HG03432 (cell line): ENCODE measurements around the gene SAG.
A peak's percentile ranks its signal among the peaks of the same experiment; 100 is the strongest.

Experiments used
- ATAC-seq: cut with Tn5 transposase; IDR thresholded peaks from one replicate; pipeline ENCODE4 v1.9.1; 2021; ENCODE audit warnings: mild to moderate bottlenecking, moderate library complexity; ENCODE audit not compliant: unreplicated experiment

The SAG gene

DNA sequence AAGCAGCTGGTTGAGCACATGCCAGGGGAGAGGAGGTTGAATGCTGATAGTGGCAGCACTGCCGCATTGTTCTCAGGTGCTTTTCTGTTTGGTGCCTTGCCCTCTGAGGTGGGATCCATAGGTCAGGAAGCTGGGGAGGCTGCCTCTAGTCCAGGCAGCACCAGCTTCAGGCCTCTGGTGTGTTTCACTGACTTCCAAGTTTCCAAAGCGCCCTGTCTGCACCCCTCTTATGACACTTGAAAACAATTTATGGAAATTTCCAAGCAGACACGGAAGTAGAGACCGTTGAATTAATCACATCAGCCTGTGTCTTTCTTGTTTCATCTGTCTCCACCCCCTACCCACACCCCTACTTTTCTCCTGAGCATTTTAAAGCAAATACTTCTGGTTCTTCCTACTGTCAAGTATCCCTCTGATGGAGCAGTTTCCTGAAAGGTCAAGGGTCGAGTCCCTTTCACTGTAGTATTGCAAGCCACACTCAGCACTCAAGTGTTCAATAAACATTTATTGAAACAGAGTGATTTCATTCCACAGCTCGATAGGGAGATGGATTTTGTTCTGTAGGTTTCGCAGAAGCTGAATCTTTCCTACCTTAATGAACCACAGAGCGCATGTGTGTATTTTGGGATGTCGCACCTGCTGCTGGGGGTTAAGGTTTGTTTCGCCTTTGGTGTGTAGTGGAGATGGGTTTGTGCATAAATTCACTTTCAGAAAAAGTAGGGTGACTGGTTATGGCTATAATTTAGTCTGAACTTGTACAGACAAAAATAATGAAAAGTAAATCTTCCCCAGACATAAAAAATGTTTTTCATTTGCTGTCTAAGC is 68.1 kb downstream of the SAG start:
- peak; percentile 38 for ATAC-seq

DNA sequence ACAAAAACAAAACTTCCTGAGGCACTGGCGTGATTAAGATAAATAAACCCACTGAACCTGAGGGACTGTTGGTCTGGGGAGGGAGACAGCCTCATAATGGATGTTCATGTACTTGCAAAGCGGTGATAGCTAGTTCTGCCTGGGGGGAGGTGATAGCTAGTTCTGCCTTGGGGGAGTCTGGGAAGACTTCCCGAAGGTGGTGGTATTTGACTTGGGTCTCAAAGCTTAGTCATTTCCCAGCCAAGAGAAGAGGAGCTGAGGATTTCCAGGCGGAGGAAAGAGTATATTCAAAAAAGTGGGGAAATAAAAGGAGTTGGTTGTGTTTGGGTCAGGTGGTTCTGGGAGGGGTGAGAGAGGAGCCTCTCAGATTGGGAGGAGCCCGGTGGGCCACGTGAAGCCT is 71.4 kb downstream of the SAG start:
- ATAC-seq = no peak

DNA sequence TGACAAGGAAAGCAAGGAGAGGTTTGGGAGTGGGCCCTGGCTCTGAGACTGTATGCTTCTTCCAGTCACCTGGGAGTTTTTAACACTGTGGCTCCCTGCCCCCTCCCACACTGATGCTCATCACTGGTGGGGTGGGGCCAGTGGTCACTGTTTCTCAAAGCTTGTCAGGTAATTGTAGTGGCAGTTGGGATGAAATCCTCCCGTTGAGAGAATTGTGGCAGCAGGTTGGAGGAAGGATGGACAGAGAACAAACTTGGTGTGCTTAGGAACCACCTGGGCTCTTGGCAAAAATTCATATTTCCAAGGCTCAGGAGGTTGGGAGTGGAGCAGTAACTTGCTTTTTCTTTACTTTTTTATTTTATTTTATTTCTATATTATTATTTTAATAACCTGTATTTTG is 71.8 kb downstream of the SAG start:
- no peak for ATAC-seq

DNA sequence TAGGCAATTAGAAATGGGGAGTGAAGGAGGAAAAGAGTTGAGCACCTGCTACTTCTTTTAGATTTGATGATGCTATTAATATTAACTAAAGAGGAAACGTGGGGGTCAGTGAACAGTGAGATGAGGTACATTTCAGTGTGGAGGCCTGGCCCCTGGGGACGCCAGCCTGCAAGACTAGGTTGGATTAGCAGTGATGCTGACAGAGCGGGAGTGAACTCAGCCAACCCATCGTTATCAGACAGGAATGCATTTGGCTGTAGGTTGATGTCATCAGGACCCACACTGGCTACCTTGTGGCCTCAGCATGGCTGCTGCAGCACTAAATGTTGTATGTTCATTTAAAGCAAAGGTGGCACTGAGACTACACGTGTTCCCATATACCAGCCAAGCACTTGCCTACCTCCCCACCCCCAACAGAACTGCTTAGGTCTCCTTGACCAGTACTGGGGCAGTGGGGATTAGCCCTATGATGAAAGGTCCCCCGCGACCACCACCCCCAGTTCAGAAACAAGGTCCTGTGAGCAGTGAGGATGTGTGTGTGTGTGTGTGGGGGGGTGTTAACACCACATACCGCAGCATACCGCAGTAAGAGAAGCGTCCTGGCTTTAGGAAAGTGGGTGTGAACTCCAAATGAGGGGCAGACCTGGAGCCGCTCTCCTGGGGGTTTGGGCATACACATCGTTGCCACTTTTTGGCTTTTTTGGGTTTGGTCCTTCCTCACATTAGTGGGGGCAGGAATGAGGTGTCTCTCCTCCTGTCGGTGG is 72.7 kb downstream of the SAG start:
- peak; percentile 44 for ATAC-seq

DNA sequence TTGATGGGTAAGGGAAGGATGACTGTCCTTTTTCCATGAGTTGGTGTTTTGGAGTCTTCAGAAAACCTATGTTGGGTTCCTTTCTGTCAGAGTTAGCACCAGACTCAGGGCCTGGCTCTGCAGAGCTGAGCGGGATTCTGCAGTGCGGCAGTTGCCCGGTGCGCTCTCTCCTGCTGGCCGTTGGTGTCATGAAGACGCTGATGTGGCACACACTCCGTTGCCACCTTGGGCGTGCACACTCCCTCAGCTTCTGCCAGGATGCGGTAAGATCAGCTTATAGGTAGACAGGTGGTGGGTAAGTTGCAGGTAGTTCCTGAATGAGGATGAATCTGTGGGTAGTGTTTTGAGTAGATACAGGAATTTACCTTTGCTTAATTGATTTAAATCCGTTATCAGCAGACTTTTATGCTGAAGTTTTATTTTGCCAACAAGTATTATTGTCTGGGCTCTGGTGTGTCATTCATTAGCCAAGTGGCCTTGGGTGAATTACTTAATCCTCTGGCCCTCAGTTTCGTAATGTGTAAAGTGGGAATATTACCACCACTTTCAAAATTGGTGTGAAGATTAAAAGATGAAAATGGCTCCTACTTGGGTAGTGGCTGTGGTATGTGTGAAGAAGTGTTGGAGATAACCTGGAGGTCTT is 73.5 kb downstream of the SAG start:
- no peak for ATAC-seq

DNA sequence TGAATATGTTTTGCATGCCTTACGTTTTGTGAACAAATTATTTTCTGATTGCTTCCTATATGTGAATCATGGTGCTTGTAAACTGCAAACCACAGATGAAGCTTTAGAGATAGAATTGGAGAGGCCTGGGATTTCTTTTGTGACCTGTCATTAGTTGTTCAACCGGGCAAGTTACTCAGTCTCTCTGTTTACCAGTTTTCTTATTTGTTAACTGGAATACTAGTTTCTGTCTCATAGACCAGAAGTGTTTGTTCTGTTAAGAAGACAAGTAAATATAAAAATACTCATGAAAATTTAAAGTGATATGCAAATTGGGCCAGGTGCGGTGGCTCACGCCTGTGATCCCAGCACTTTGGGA is 74.0 kb downstream of the SAG start:
- no peak for ATAC-seq

DNA sequence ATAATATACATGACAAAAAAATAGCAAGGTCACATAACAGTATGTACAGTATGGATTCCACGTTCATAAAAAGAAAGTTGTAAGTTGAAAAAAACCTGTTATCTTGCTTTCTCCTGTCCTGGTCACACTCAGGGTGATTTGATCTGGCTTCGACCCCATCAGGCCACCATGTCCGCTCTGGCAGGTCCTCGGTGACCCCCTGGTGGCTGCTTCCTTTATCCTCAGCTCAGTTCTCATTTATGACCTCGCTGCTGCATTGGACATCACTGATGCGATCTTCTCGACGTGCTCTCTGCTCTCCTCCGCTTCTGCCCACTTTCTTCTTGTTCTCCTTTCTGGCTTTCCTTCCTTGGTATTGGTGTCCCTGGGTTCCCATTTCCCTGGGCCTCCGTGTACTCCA is 76.4 kb downstream of the SAG start:
- no peak for ATAC-seq

DNA sequence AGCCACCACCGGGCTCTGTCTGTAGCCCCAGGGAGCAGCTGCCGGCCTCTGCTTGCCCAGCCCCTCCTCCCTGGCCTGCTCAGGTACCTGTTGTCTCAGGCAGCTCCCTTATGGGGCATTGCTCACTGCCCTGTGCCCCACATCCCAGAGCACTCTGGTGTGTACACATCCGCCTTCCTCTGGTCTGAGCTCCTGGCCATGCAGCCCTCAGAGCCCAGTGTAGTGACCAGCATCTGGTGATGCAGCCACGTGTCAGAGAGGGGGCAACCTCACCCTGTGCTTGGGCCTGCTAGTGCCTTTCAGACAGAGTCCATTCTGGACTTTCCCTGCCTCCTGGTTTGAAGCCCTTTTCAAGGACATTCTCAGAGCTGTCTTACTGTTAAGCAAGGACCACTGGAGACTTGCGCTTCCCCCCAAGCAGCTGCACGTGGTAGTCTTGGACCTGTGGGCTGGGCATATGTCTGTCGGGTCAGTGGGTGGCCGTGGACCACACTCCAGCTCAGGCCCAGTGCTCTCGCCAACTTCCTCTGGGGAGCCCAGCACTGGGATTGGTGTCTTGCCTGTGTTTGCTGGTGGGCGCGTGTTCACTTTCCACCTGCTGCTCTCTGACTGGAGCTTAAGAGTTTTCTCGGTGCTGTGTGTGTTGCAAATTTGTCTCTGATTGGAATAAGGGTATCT is 77.3 kb downstream of the SAG start:
- peak; percentile 9 for ATAC-seq

DNA sequence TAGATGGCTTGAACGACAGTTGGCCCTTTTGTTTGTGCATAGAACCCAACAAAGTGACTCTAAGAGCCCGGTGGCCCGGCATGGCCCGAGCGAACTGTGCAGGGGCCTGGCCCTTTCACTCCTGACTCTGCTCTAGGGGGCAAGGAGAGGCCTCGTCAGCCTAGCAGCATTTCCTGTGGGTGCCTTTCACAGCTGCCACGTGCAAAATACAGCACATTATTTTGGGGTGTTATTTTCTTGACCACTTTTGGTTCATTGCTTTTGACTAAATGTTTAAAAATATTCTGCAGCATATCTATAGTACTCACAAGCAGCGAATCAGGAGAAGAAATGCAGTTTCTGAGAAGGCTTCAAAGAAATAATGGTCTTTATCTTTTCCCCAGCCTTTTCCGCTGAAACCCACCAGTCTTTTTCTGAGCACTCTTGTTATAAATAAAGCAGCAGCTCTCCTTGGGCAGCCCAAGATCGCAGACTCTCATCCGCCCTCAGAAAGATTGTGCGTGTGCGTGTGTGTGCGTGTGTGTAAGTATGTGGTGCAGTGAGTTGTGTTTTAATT is 78.0 kb downstream of the SAG start:
- ATAC-seq = peak; percentile 70

DNA sequence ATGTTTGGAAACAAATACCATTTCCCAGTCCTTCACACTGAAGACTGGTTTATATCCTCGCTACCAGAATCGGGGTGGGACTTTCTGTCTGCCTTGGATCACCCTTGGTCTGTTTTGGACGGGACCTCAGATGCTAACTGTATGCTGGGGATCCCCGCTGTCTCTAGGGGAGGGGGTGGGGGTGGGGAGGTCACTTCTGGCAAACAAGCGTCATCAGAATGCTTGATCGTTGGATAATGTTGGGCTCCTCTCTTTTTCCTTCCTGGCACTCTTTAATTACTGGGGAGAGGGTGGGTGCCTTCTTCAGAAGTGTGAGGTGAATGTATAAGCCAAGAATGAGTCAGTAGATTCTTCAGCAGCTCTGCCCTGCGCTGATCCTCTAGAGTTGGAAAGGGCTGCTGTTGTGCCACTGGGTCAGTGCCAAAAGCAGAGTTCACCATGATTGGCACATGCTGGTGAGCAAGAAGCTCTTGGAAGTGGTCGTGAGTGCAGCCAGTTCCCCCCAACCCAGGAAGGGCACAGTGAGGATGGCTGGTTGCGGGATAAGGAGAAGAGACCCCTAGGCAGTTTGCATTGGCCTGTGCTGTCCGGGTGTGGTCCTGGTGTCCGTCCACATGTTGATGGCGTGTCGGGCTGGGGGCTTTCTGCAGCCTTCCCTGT is 78.9 kb downstream of the SAG start:
- ATAC-seq = no peak

DNA sequence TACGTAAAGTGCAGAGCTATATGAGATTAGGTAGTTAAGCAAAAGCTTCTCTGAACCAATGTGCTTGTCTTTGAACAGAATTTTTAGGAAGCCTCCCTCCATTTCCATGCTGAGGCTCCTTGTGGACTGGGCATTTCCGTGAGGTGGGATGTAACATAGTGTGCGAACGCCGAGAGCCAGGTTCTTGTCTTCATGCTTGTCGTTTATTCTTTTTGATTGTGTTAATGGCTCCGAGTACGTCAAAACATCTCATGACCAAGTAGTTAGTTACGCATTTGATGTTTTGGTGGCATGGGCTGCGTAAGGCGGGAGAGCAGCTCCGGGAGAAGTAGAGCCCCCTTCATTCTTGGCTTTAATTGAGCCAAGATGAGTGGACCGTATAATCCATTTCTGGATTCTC is 79.6 kb downstream of the SAG start:
- no peak for ATAC-seq

DNA sequence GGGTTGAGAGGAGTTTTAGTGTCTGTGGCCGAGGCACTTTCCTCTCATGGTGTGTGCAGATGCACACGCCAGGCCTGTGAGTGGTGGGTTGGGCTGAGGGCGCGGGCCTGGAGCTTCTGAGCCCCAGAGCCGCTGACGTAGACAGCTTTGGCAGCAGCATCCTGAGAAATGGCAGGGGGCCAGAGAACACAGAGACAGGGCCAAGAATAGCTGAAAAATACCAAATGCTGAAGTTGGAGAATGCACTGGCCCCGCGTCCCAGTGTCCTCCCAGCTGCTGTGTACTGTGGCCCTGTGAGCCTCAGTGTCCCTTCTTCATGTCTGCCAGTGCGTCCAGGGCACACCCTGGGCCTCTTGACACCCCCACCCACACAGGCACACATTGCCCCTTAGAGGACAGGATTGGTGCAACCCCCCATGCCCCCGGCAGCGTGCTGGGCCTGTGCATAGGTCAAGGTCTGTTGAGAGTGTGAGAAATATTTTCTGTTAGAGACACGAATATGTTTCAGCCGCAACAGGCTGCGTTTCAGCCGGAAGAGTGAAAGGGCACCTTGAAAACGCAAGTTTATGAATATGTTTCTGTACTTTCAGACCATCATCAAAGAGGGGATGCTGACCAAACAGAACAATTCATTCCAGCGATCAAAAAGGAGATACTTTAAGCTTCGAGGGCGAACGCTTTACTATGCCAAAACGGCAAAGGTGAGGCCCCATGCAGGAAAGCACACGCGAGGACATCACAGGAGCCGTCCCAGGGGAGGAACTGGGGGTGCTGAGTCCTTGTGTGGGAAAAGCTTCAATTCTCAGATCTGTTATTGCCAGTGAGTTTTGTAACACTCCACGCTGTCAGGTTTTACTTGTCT is 80.3 kb downstream of the SAG start:
- no peak for ATAC-seq

DNA sequence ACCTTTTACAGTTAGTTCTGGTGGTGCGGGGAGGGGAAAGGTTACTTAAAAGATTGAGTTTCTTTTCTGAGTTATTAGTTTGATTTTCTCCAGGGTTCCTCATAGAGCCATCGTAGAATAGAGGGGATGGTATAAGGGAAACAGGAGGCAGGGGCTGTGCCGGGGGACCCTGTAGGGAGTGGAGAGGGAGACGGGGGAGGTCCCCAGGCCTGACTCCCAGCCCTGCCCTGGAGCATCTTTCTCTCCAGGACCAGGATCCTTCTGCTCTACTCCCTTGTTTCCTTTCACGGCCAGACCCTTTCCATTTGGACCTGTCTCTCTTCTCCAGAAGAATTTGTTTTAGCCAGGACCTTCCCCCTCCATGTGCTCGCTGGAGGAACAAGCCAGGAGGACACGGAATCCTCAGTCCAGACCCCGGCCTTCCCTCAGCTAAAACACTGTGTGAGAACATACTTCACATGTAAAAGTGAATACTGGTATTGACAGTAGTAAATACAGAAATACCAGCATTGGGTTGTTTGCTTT is 82.0 kb downstream of the SAG start:
- no peak for ATAC-seq

DNA sequence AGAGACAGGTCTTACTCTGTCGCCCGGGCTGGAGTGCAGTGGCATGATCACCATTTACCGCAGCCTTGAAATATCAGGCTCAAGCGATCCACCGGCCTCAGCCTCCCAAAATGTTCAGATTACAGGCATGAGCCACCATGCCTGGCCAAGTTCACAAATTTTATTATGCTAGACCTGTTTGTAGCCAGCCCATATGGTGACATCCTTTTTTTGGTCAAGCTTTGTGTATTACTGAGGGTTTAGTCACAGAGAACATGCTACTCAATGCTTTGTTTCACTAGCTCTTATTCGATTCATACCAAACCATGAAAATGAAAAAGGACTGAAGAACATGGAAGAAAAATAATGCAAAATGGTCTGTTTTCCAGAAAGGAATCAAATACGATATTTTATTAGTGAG is 88.1 kb downstream of the SAG start:
- no peak for ATAC-seq
